Liver (tissue), 3 donors: ENCODE measurements around the gene KRT25.

Experiments used
- CTCF ChIP-seq: fragments of 150-350 bp; IDR thresholded peaks from 2 replicates; pipeline ENCODE4 v1.5.1; 2017; ENCODE audit warnings: improper control_type of control experiment, low read depth, low read length; ENCODE audit not compliant: missing input control
- EGR1 ChIP-seq, 2 donors: IDR thresholded peaks; 2 replicates each; pipeline ENCODE4 v1.6.1; 2016 to 2018; ENCODE audit warnings: antibody characterized with exemption in 2 of 2, low read depth in 2 of 2
- REST ChIP-seq: IDR thresholded peaks from 2 replicates; pipeline ENCODE4 v1.6.1; 2016; ENCODE audit warnings: antibody characterized with exemption, mild to moderate bottlenecking
- donor health status: healthy.
- donor health status: healthy.

GRCh38 chr17:40775945-40776344, 20.8 kb upstream of the KRT25 start:
- TF ChIP-seq REST, result no peak
- no peak for TF ChIP-seq EGR1 (IDR thresholded peaks at IDR 0.05; ENCODE audit: low read depth in 2 of 2)
- no peak for TF ChIP-seq CTCF
